ENCODE measurements around the gene ACAT2.
"Not testable (repeated sequence)": the region's sequence is repeated elsewhere in the genome, so short reads cannot be mapped to it uniquely, and the experiment has no call there.

The ACAT2 gene

GRCh38 chr6:159761873-159762680 is at the start of gene ACAT2:
Gene ACAT2 (plus strand): TSS chr6:159762045. CDS start chr6:159762088, 43 bp downstream.
- peak; percentile 94 for DNase-seq

- DNase-seq = not testable (repeated sequence)
Measured at GRCh38 chr6:159712389-159712788, 49.5 kb upstream of the ACAT2 start.

- no peak for DNase-seq
Measured at GRCh38 chr6:159713984-159714383, 47.9 kb upstream of the ACAT2 start.

- DNase-seq = no peak
Measured at GRCh38 chr6:159714404-159714803, 47.4 kb upstream of the ACAT2 start.

- DNase-seq = no peak
Measured at GRCh38 chr6:159715166-159715565, 46.7 kb upstream of the ACAT2 start.

GRCh38 chr6:159715605-159716004 is 46.2 kb upstream of the ACAT2 start:
- DNase-seq = no peak

- peak in 1 of 2 donors; percentile 39 for DNase-seq
Measured at GRCh38 chr6:159716247-159717096, 45.4 kb upstream of the ACAT2 start.

- no peak for DNase-seq
Measured at GRCh38 chr6:159718634-159719033, 43.2 kb upstream of the ACAT2 start.

- DNase-seq = no peak
Measured at GRCh38 chr6:159719287-159719686, 42.6 kb upstream of the ACAT2 start.

GRCh38 chr6:159720708-159721107 is 41.1 kb upstream of the ACAT2 start:
- DNase-seq = peak; percentile 40 to 75

- DNase-seq = not testable (repeated sequence)
Measured at GRCh38 chr6:159721981-159722380, 39.9 kb upstream of the ACAT2 start.

- no peak for DNase-seq
Measured at GRCh38 chr6:159722655-159723054, 39.2 kb upstream of the ACAT2 start.

GRCh38 chr6:159723259-159723658 is 38.6 kb upstream of the ACAT2 start:
- DNase-seq = no peak

- no peak for DNase-seq
Measured at GRCh38 chr6:159724778-159725177, 37.1 kb upstream of the ACAT2 start.

- not testable (repeated sequence) for DNase-seq
Measured at GRCh38 chr6:159725208-159725607, 36.6 kb upstream of the ACAT2 start.

GRCh38 chr6:159726255-159726917 is 35.5 kb upstream of the ACAT2 start:
- no peak for DNase-seq

- DNase-seq = peak; percentile 97
Measured at GRCh38 chr6:159726918-159727716, 34.7 kb upstream of the ACAT2 start, which contains the start of gene WTAP. Gene WTAP (plus strand): TSS chr6:159727506. CDS start chr6:159736266, 8,760 bp downstream.

- no peak for DNase-seq
Measured at GRCh38 chr6:159727717-159728445, 34.0 kb upstream of the ACAT2 start.

- peak in 1 of 2 donors; percentile 34 for DNase-seq
Measured at GRCh38 chr6:159728531-159728964, 33.3 kb upstream of the ACAT2 start.

- no peak for DNase-seq
Measured at GRCh38 chr6:159729598-159730331, 32.1 kb upstream of the ACAT2 start.

- no peak for DNase-seq
Measured at GRCh38 chr6:159730332-159730676, 31.5 kb upstream of the ACAT2 start.
